ENCODE results near the gene GRID2. TPM values are rescaled to one million over a fixed set of nuclear protein-coding genes. Genes with fewer than 3 reads are reported as not detected.

The GRID2 gene
- total and polyA plus RNA-seq, 2 of the 13 experiments (the other 11 are each of a cell fraction or from before 2014, with no cell fraction given), result not detected

- ATAC-seq (no peak), FAIRE-seq (no peak), DNase-seq (ENCODE audit: low spot score) (no peak)
- no peak overlapping the region for H2AFZ ChIP-seq (ENCODE audit: low read length)
- H3K4me1 ChIP-seq (ENCODE audit: insufficient read depth, low read length), result no peaks in the 10 kb centered on the region
- H3K9me3 ChIP-seq (ENCODE audit: low read length), result no peaks in the 10 kb centered on the region
- intact Hi-C loops (cut with micrococcal nuclease; ENCODE audit: unreplicated experiment), result no loop called here
- H3K27me3 ChIP-seq (ENCODE audit: control insufficient read depth in 1 of 2, insufficient read depth in 2 of 2, low read length in 2 of 2), result no peaks in the 10 kb centered on the region
- H3K9ac ChIP-seq (ENCODE audit: insufficient read depth, low read depth, low read length), result no peak overlapping the region
- H3K27ac ChIP-seq (ENCODE audit: extremely low read length, insufficient read depth, low read length), result no peak overlapping the region
- no peaks in the 10 kb centered on the region for H4K20me1 ChIP-seq (ENCODE audit: insufficient read depth, low read length)
- ChIA-PET CTCF (ENCODE audit: low intra/inter-chr PET ratio, low total read pairs) (no interaction called here), POLR2A (no interaction called here)
- no peak for TF ChIP-seq SMYD3 (CRISPR knock-in tag; IDR thresholded peaks at IDR 0.05)
- no peak overlapping the region for H3K4me2 ChIP-seq (ENCODE audit: low read depth, low read length)
- no peaks in the 10 kb centered on the region for H3K79me2 ChIP-seq (ENCODE audit: insufficient read depth, low read length)
- H3K36me3 ChIP-seq (replicated peaks in 1 of 2; ENCODE audit: control insufficient read depth in 1 of 2, insufficient read depth in 2 of 2, low read length in 2 of 2), result no peaks in the 10 kb centered on the region
- H3K4me3 ChIP-seq (replicated peaks in 1 of 3; ENCODE audit: insufficient read depth in 1 of 3, low read depth in 2 of 3, low read length in 3 of 3), result no peak overlapping the region
- BruUV-seq (replicated peaks), result no TSS peak
- in situ Hi-C loops (cut with HindIII; ENCODE audit: extremely low pct_ligation_motif_present, low pct_unique_long_range_greater_than_20kb), result no loop called here
These were observed 1127.6 kb downstream of the GRID2 start for GRCh38 chr4:93431371-93431770.

GRCh38 chr4:93433840-93434239 is 1130.1 kb downstream of the GRID2 start:
- H4K20me1 ChIP-seq (ENCODE audit: insufficient read depth, low read length), result no peaks in the 10 kb centered on the region
- in situ Hi-C loops (cut with HindIII; ENCODE audit: extremely low pct_ligation_motif_present, low pct_unique_long_range_greater_than_20kb), result no loop called here
- no TSS peak for BruUV-seq (replicated peaks)
- POLR2A ChIA-PET, result no interaction called here
- no peak overlapping the region for H3K9ac ChIP-seq (ENCODE audit: insufficient read depth, low read depth, low read length)
- no peak overlapping the region for H3K27ac ChIP-seq (ENCODE audit: extremely low read length, insufficient read depth, low read length)
- H3K79me2 ChIP-seq (ENCODE audit: insufficient read depth, low read length), result no peaks in the 10 kb centered on the region
- FAIRE-seq, result no peak
- intact Hi-C loops (cut with micrococcal nuclease; ENCODE audit: unreplicated experiment), result no loop called here
- H3K36me3 ChIP-seq (replicated peaks in 1 of 2; ENCODE audit: control insufficient read depth in 1 of 2, insufficient read depth in 2 of 2, low read length in 2 of 2), result no peaks in the 10 kb centered on the region
- TF ChIP-seq MBNL3 (CRISPR knock-in tag; conservative IDR thresholded peaks at IDR 0.05) (no peak), ZNF317 (CRISPR knock-in tag; IDR thresholded peaks at IDR 0.05) (no peak), GTF2F1 (IDR thresholded peaks at IDR 0.05; ENCODE audit: low read length) (no peak), ATF7-NPFF (CRISPR knock-in tag; IDR thresholded peaks at IDR 0.05; ENCODE audit: low read depth) (no peak), TCF7 (IDR thresholded peaks at IDR 0.05; ENCODE audit: low read depth) (peak; percentile 54; the same call in 1 of the 2 replicates)
- no peak overlapping the region for H3K4me3 ChIP-seq (replicated peaks in 1 of 3; ENCODE audit: insufficient read depth in 1 of 3, low read depth in 2 of 3, low read length in 3 of 3)
- CTCF ChIA-PET (ENCODE audit: low intra/inter-chr PET ratio, low total read pairs), result no interaction called here
- ATAC-seq, result no peak
- H3K27me3 ChIP-seq (ENCODE audit: control insufficient read depth in 1 of 2, insufficient read depth in 2 of 2, low read length in 2 of 2), result no peaks in the 10 kb centered on the region
- H3K9me3 ChIP-seq (ENCODE audit: low read length), result no peaks in the 10 kb centered on the region
- peak; percentile 29 for DNase-seq (ENCODE audit: low spot score)
- no peaks in the 10 kb centered on the region for H3K4me1 ChIP-seq (ENCODE audit: insufficient read depth, low read length)
- WGBS (ENCODE audit: low lambda C conversion rate), result 8% methylated on average over 3 of the region's 3 CpGs
- no peak overlapping the region for H3K4me2 ChIP-seq (ENCODE audit: low read depth, low read length)
- H2AFZ ChIP-seq (ENCODE audit: low read length), result no peak overlapping the region

Measured in HepG2 (cell line).